K562 (cell line): ENCODE results near the gene NT5C2. TPM values are rescaled to one million over a fixed set of nuclear protein-coding genes. Genes with fewer than 3 reads are reported as not detected.
"Not testable (repeated sequence)": the region's sequence is repeated elsewhere in the genome, so short reads cannot be mapped to it uniquely, and the experiment has no call there.

Experiments
- ATAC-seq: fragments of 200-7000 bp; cut with Tn5 transposase; 3 replicates; pipeline ENCODE4 v1.9.1; 2020; ENCODE audit warnings: moderate library complexity
- BruUV-seq: library from RNA; stranded (reverse); fragments of 400-500 nt; replicated peaks from 2 replicates; lab custom pipeline; 2021; lab: Mats Ljungman, UMichigan
- CTCF ChIA-PET: fragments of 300-600 bp; formaldehyde crosslinking; extraction: SDS; loops from one replicate; lab custom pipeline; 2021; ENCODE audit warnings: low intra/inter-chr PET ratio; lab: Yijun Ruan, JAX
- POLR2A ChIA-PET: fragments of 300-600, 350-650 bp; sonication (Branson Sonifier 250); formaldehyde crosslinking; extraction: SDS; loops from one replicate; lab custom pipeline; 2021; ENCODE audit warnings: antibody characterized with exemption, inconsistent platforms; lab: Yijun Ruan, JAX
- DNase-seq, 4 experiments: peaks; one replicate each; pipeline versions ENCODE4 v3.0.0 to v3.0.0-alpha.2; 2011 to 2018; ENCODE audit warnings: low spot score in 3 of 4, mixed read lengths in 3 of 4; ENCODE audit errors: extremely low read depth in 1 of 4
- FAIRE-seq: peaks from 2 replicates; lab custom pipeline; 2011; peaks lifted over from hg19 to GRCh38; lab: Jason Lieb, UNC
- H2AFZ ChIP-seq: 2 replicates; pipeline ENCODE4 v1.6.0; 2011; ENCODE audit warnings: low read depth, low read length, control low read depth, inconsistent platforms
- H3K27ac ChIP-seq: fragments of 200-600 bp; 3 replicates; pipeline ENCODE4 v1.8.0; 2011; ENCODE audit warnings: low read depth, mild to moderate bottlenecking, control low read depth, inconsistent platforms, low read length, moderate library complexity, mixed read lengths; ENCODE audit errors: extremely low read depth
- H3K27me3 ChIP-seq, 2 experiments: fragments of 300-600 bp in 1 of 2; 2 replicates in 1 of 2; 3 replicates in 1 of 2; pipeline versions ENCODE4 v1.6.0 to v1.8.0; 2011; ENCODE audit warnings: inconsistent platforms in 2 of 2, low read length in 2 of 2, mild to moderate bottlenecking in 1 of 2, mixed read lengths in 1 of 2, moderate library complexity in 1 of 2; ENCODE audit not compliant: control insufficient read depth in 2 of 2, insufficient read depth in 2 of 2
- H3K36me3 ChIP-seq: fragments of 300-600 bp; 3 replicates; pipeline ENCODE4 v1.8.0; 2011; ENCODE audit warnings: mild to moderate bottlenecking, low read length, inconsistent platforms; ENCODE audit not compliant: control insufficient read depth, insufficient read depth
- H3K4me1 ChIP-seq, 2 experiments: fragments of 200-600 bp in 1 of 2; replicated peaks in 1 of 2; 2 replicates in 1 of 2; 3 replicates in 1 of 2; pipeline versions ENCODE4 v1.5.1 to v1.8.0; 2011; ENCODE audit warnings: inconsistent platforms in 2 of 2, low read length in 2 of 2, mild to moderate bottlenecking in 1 of 2, mixed read lengths in 1 of 2, moderate library complexity in 1 of 2; ENCODE audit not compliant: control insufficient read depth in 2 of 2, insufficient read depth in 2 of 2
- H3K4me2 ChIP-seq: 2 replicates; pipeline ENCODE4 v1.6.1; 2011; ENCODE audit warnings: low read length, control low read depth, inconsistent platforms, mixed read lengths; ENCODE audit not compliant: insufficient read depth
- H3K4me3 ChIP-seq: fragments of 200-600 bp; sonication (generic), shearing (Covaris generic); 2 replicates; pipeline ENCODE4 v1.5.1; 2016; ENCODE audit warnings: control low read depth, inconsistent platforms
- H3K79me2 ChIP-seq: fragments of 200-600 bp; 3 replicates; pipeline ENCODE4 v1.8.0; 2011; ENCODE audit warnings: low read length, inconsistent platforms; ENCODE audit not compliant: control insufficient read depth, insufficient read depth
- H3K9ac ChIP-seq, 2 experiments: 2 replicates each; pipeline versions ENCODE4 v1.6.0 to v1.6.1; 2011; ENCODE audit warnings: low read depth in 2 of 2, low read length in 2 of 2, control low read depth in 1 of 2, inconsistent platforms in 1 of 2, mild to moderate bottlenecking in 1 of 2, mixed read lengths in 1 of 2; ENCODE audit not compliant: insufficient read depth in 1 of 2
- H3K9me1 ChIP-seq: one replicate; pipeline ENCODE4 v1.6.0; 2011; ENCODE audit warnings: inconsistent platforms, mild to moderate bottlenecking, low read length, moderate library complexity; ENCODE audit not compliant: control insufficient read depth, insufficient read depth
- H3K9me3 ChIP-seq: replicated peaks from 2 replicates; pipeline ENCODE4 v1.5.1; 2011; ENCODE audit warnings: low read depth, low read length, inconsistent platforms; ENCODE audit not compliant: control insufficient read depth, insufficient read depth
- H4K20me1 ChIP-seq: replicated peaks from 2 replicates; pipeline ENCODE4 v1.6.1; 2011; ENCODE audit warnings: low read length, inconsistent platforms, mixed read lengths; ENCODE audit not compliant: control insufficient read depth, insufficient read depth
- BACH1 ChIP-seq: fragments of 200-800 bp; sonication (Bioruptor generic); IDR thresholded peaks from 2 replicates; pipeline ENCODE4 v1.6.1; 2016; ENCODE audit warnings: missing genetic modification characterization, missing compliant biosample characterization
- BRCA1 ChIP-seq, 2 experiments: fragments of 450-650 bp in 1 of 2; sonication (generic) in 1 of 2; formaldehyde crosslinking in 1 of 2; IDR thresholded peaks; 2 replicates each; pipeline versions ENCODE4 v1.5.0 to v1.6.1; 2017 to 2020; ENCODE audit warnings: mild to moderate bottlenecking in 1 of 2, missing genetic modification reagents in 1 of 2
- HNRNPK ChIP-seq: fragments of 200-400 bp; formaldehyde crosslinking; IDR thresholded peaks from one replicate; pipeline ENCODE4 v1.6.1; 2018; ENCODE audit warnings: mild to moderate bottlenecking, low read depth, low read length; ENCODE audit not compliant: poor library complexity, severe bottlenecking
- RFX1 ChIP-seq: fragments of 450-650 bp; IDR thresholded peaks from 2 replicates; pipeline ENCODE4 v1.6.1; 2016; ENCODE audit warnings: mild to moderate bottlenecking, moderate library complexity
- RFX5 ChIP-seq: IDR thresholded peaks from 2 replicates; pipeline ENCODE4 v1.6.1; 2011; ENCODE audit warnings: low read depth, mild to moderate bottlenecking, improper control_type of control experiment, low read length
- SMAD4 ChIP-seq: fragments of 250-450 bp; sonication (Bioruptor Pico); conservative IDR thresholded peaks from 2 replicates; pipeline ENCODE4 v1.8.0; 2021; ENCODE audit warnings: inconsistent platforms, mild to moderate bottlenecking, moderate library complexity
- SPI1 ChIP-seq: IDR thresholded peaks from 2 replicates; pipeline ENCODE4 v1.6.1; 2011; ENCODE audit warnings: low read depth, low read length, control low read depth, borderline replicate concordance
- TAF15 ChIP-seq: fragments of 200-400 bp; formaldehyde crosslinking; IDR thresholded peaks from 2 replicates; pipeline ENCODE4 v1.6.1; 2017; ENCODE audit warnings: mild to moderate bottlenecking, low read depth, low read length, moderate library complexity
- ZNF146 ChIP-seq: IDR thresholded peaks from one replicate; pipeline ENCODE4 v1.6.1; 2018; ENCODE audit warnings: missing compliant biosample characterization; ENCODE audit not compliant: unreplicated experiment
- ZSCAN32 ChIP-seq: fragments of 450-650 bp; formaldehyde crosslinking; IDR thresholded peaks from 2 replicates; pipeline ENCODE4 v1.4.0; 2020; ENCODE audit warnings: mild to moderate bottlenecking, moderate library complexity
- WGBS: fragments of 100-300 bp; shearing (Covaris generic); methylation state at CpG from one replicate; pipeline ENCODE4 v1.1.6; 2016; ENCODE audit warnings: low coverage, mixed read lengths; ENCODE audit not compliant: insufficient coverage; ENCODE audit errors: missing lambda C conversion rate; 5-methylcytosine and 5-hydroxymethylcytosine counted together
- in situ Hi-C: fragments of 300-500 bp; cut with MboI; formaldehyde crosslinking; loops from 4 replicates; pipeline ENCODE4 v1.15.0; 2018; ENCODE audit warnings: inconsistent platforms, mixed read lengths
- intact Hi-C: fragments of 100-400 bp; cut with micrococcal nuclease; formaldehyde crosslinking; loops from 2 replicates; pipeline ENCODE4 v1.14.2; 2022
- polyA plus RNA-seq, 8 experiments: library from polyadenylated mRNA; depleted of rRNA in 4 of 8; stranded (reverse) in 5 of 8; unstranded in 3 of 8; fragments of >200 nt; fragmentation: Nextera tagmentation in 2 of 8; fragmentation: Illumina TruSeq in 1 of 8; extraction: Ambion mirVana in 2 of 8; extraction: Trizol in 1 of 8; gene quantifications; 2 replicates each; pipeline versions ENCODE4 v1.2.1 to v1.2.3, GENCODE V29; 2011 to 2014; ENCODE audit warnings: inconsistent platforms in 1 of 8, missing spikeins in 1 of 8
- total RNA-seq, 7 experiments: library from RNA; depleted of rRNA in 6 of 7; stranded (reverse); fragments of >200 nt in 6 of 7; fragmentation: Illumina TruSeq in 2 of 7; extraction: Trizol in 2 of 7; gene quantifications; 2 replicates each; pipeline versions ENCODE4 v1.2.1 to v1.2.3, GENCODE V29; 2011 to 2021; ENCODE audit warnings: low replicate concordance in 1 of 7
- TF ChIP-seq, protein P1 (sequence below): sonication (generic); formaldehyde crosslinking; IDR thresholded peaks from 2 replicates; pipeline ENCODE4 v1.4.0; 2020; ENCODE audit warnings: mild to moderate bottlenecking, missing genetic modification reagents

Gene NT5C2
- total and polyA plus RNA-seq, 9 of the 15 experiments (the other 6 are each of a cell fraction or from before 2014, with no cell fraction given), result 11.3 to 45.2 (median 27.7) TPM

DNA sequence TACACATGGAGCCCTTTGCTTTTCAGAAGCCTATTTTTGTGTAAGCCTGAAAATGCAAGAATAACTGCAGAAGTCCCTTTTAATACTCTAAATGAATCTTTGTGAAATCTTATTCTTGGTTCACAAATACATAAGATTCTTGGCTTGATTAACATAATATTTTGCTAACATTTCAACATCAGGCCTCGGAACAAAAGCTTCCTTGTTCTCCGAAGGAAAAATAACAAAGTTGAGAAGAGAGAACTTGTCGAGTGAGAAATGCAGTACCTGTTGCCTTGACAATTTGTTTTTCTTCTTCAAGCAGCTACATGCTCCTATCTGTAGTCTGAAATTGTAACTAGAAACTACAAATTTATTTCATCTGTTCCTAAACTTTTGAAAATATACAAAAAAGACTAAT lies 8.5 kb downstream of the NT5C2 start:
- no peak for FAIRE-seq
- no peak for TF ChIP-seq ZNF146
- TF ChIP-seq HNRNPK, result no peak
- TF ChIP-seq BRCA1 (IDR thresholded peaks at IDR 0.05), result no peak
- TF ChIP-seq BRCA1 (CRISPR knock-in tag; IDR thresholded peaks at IDR 0.05), result no peak
- TF ChIP-seq RFX5, result no peak
- TF ChIP-seq ZSCAN32, result no peak
- no peak for TF ChIP-seq BACH1 (tag)
- TF ChIP-seq SMAD4 (CRISPR knock-in tag), result no peak
- TF ChIP-seq RFX1, result no peak
- TF ChIP-seq, protein P1, sequence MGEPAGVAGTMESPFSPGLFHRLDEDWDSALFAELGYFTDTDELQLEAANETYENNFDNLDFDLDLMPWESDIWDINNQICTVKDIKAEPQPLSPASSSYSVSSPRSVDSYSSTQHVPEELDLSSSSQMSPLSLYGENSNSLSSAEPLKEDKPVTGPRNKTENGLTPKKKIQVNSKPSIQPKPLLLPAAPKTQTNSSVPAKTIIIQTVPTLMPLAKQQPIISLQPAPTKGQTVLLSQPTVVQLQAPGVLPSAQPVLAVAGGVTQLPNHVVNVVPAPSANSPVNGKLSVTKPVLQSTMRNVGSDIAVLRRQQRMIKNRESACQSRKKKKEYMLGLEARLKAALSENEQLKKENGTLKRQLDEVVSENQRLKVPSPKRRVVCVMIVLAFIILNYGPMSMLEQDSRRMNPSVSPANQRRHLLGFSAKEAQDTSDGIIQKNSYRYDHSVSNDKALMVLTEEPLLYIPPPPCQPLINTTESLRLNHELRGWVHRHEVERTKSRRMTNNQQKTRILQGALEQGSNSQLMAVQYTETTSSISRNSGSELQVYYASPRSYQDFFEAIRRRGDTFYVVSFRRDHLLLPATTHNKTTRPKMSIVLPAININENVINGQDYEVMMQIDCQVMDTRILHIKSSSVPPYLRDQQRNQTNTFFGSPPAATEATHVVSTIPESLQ (CRISPR knock-in tag), result no peak
- no peak for TF ChIP-seq TAF15
- TF ChIP-seq SPI1, result no peak
- TF ChIP-seq, all 486 proteins: peak for 0
- in situ Hi-C loops, result no loop called here
- H3K9ac ChIP-seq, result no peak overlapping the region
- H3K4me2 ChIP-seq, result no peak overlapping the region
- peaks cover 0 to 3% of the 10 kb centered on the region in 2 experiments; a peak in 2 of 5 replicates for H3K4me1 ChIP-seq
- H3K79me2 ChIP-seq, result peaks cover 70% of the 10 kb centered on the region
- CTCF ChIA-PET, result no interaction called here
- no peak overlapping the region for H3K27ac ChIP-seq
- 93% methylated on average over 3 of the region's 3 CpGs for WGBS
- H3K4me3 ChIP-seq, result no peak overlapping the region
- POLR2A ChIA-PET, result interaction anchor here (1.0 to 3.8 kb wide), 3 partner anchors 7 to 10 kb away, joined by 4 to 14 read pairs (median 10); partner anchors contain the start of gene NT5C2
- BruUV-seq, result no TSS peak
- no peak overlapping the region for H2AFZ ChIP-seq
- H3K27me3 ChIP-seq, result no peaks in the 10 kb centered on the region
- intact Hi-C loops, result no loop called here
- no peaks in the 10 kb centered on the region for H3K9me3 ChIP-seq
- ATAC-seq (no peak), DNase-seq (no peak)
- no peaks in the 10 kb centered on the region for H4K20me1 ChIP-seq
- H3K36me3 ChIP-seq, result peaks cover 30% of the 10 kb centered on the region
- H3K9me1 ChIP-seq, result no peaks in the 10 kb centered on the region

DNA sequence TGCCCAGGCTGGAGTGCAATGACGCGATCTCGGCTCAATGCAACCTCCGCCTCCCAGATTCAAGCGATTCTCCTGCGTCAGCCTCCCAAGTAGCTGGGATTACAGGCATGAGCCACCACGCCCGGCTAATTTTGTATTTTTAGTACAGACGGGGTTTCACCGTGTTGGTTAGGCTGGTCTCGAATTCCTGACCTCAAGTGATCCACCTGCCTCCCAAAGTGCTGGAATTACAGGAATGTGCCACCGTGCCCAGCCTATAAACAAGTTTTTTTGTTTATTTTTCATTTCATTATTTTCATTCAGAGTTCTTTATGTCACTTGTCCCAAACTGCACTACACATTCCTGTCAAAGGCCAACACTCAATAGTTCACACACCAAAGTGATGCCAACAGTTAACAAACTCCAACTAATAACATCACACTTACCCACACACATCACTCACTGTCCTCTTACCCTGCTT lies 9.1 kb downstream of the NT5C2 start:
- H3K4me3 ChIP-seq, FAIRE-seq, CTCF ChIA-PET, H3K27ac ChIP-seq, H3K4me1 ChIP-seq, H3K9ac ChIP-seq, intact Hi-C loops, H3K9me3 ChIP-seq, H3K27me3 ChIP-seq, in situ Hi-C loops, ATAC-seq, H3K9me1 ChIP-seq, H4K20me1 ChIP-seq, DNase-seq, BruUV-seq, H3K4me2 ChIP-seq, H2AFZ ChIP-seq: not testable (repeated sequence)
- POLR2A ChIA-PET, result interaction anchor here (1.0 to 2.5 kb wide), 2 partner anchors 8 to 10 kb away, joined by 4 to 10 read pairs; partner anchors contain the start of gene NT5C2
- Histone ChIP-seq H3K79me2 (peaks cover 64% of the 10 kb centered on the region), H3K36me3 (peaks cover 35% of the 10 kb centered on the region)
- 84% methylated on average over 10 of the region's 12 CpGs for WGBS
